KOPT-K1 (cell line): ENCODE results near the gene SLC30A7.
"Not testable (repeated sequence)": the region's sequence is repeated elsewhere in the genome, so short reads cannot be mapped to it uniquely, and the experiment has no call there.

Source experiments
- H3K27ac ChIP-seq: fragments of 200-600 bp; sonication (generic); 2 replicates; pipeline ENCODE4 v1.5.1; 2016; ENCODE audit warnings: antibody characterized with exemption, mild to moderate bottlenecking, low read depth, low read length; ENCODE audit not compliant: poor library complexity, severe bottlenecking
- H3K36me3 ChIP-seq: fragments of 200-600 bp; sonication (generic); 2 replicates; pipeline ENCODE4 v1.5.1; 2017; ENCODE audit warnings: antibody characterized with exemption, mild to moderate bottlenecking, low read length, moderate library complexity; ENCODE audit not compliant: insufficient read depth
- H3K9me3 ChIP-seq: fragments of 200-600 bp; sonication (generic); 2 replicates; pipeline ENCODE4 v1.5.1; 2017; ENCODE audit warnings: antibody characterized with exemption, low read length, mild to moderate bottlenecking; ENCODE audit not compliant: insufficient read depth, poor library complexity, severe bottlenecking

Gene SLC30A7

DNA sequence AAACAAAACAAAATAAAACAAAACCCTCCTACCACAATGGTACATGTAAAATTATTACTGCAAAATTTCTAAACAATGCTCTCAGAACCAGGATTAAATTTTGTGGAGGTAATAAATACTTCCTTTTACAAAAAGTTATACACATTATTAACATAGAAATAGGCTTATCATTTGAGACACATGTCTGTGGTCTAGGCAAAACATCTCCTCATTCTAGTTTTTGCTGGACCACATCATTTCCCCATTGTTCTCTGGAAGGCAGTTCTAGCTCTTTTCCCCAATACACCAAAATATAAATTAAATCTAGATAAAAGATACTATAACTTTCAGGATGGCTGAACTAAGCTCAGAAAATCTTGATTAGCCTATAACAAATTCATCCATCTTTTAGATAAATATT lies 19.6 kb upstream of the SLC30A7 start:
- no peak overlapping the region for H3K27ac ChIP-seq
- no peaks in the 10 kb centered on the region for H3K9me3 ChIP-seq
- H3K36me3 ChIP-seq: peaks cover 7% of the 10 kb centered on the region; the same call in 1 of the 2 replicates

- no peaks in the 10 kb centered on the region for H3K9me3 ChIP-seq
- no peak overlapping the region for H3K27ac ChIP-seq
- H3K36me3 ChIP-seq: peaks cover 7% of the 10 kb centered on the region; the same call in 1 of the 2 replicates
Measured at GRCh38 chr1:100879422-100879821, 16.5 kb upstream of the SLC30A7 start.

DNA sequence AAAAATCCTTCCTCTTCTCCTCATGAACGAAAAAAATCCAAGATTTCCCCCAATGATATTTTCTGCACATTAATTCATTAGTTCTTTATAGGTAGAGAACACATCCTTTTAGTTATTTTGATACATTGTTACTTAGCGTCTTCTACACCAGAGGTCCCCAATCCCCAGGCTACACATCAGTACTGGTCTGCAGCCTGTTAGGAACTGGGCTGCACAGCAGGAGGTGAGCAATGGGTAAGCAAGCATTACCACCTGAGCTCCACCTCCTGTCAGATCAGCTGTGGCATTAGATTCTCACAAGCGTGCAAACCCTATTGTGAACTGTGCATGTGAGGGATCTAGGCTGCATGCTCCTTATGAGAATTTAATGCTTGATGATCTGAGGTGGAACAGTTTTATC lies 14.2 kb upstream of the SLC30A7 start:
- no peaks in the 10 kb centered on the region for H3K9me3 ChIP-seq
- no peak overlapping the region for H3K27ac ChIP-seq
- H3K36me3 ChIP-seq: peaks cover 7% of the 10 kb centered on the region; the same call in 1 of the 2 replicates

- Histone ChIP-seq H3K27ac (no peak overlapping the region), H3K9me3 (peaks cover under 1% of the 10 kb centered on the region), H3K36me3 (0 out of 2 replicates have a peak, but pooled peaks cover 2% of the 10 kb centered on the region)
Measured at GRCh38 chr1:100882698-100883097, 13.2 kb upstream of the SLC30A7 start.

- no peak overlapping the region for H3K27ac ChIP-seq
- peaks cover 11% of the 10 kb centered on the region for H3K36me3 ChIP-seq
- peaks cover 13% of the 10 kb centered on the region for H3K9me3 ChIP-seq
Measured at GRCh38 chr1:100883963-100884362, 11.9 kb upstream of the SLC30A7 start.

GRCh38 chr1:100889007-100889406 lies 6.9 kb upstream of the SLC30A7 start:
- H3K27ac ChIP-seq: not testable (repeated sequence)
- H3K36me3 ChIP-seq: peaks cover 31% of the 10 kb centered on the region
- H3K9me3 ChIP-seq: peaks cover 39% of the 10 kb centered on the region

DNA sequence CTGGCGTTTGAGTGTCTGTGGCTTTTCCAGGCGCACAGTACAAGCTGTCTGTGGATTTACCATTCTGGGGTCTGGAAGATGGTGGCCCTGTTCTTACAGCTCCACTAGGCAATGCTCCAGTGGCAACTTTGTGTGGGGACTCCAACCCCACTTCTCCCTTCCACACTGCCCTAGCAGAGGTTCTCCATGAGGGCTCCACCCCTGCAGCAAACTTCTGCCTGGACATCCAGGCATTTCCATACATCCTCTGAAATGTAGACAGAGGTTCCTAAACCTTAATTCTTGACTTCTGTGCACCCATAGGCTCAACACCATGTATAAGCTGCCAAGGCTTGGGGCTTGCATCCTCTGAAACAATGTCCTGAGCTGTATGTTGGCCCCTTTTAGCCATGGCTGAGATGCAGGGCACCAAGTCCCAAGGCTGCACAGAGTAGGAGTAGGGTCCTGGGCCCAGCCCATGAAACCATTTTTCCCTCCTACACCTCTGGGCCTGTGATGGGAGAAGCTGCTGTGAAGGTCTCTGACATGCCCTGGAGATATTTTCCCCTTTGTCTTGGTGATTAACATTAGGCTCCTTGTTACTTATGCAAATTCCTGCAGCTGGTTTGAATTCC lies 5.9 kb upstream of the SLC30A7 start:
- peaks cover 31% of the 10 kb centered on the region for H3K36me3 ChIP-seq
- not testable (repeated sequence) for H3K27ac ChIP-seq

DNA sequence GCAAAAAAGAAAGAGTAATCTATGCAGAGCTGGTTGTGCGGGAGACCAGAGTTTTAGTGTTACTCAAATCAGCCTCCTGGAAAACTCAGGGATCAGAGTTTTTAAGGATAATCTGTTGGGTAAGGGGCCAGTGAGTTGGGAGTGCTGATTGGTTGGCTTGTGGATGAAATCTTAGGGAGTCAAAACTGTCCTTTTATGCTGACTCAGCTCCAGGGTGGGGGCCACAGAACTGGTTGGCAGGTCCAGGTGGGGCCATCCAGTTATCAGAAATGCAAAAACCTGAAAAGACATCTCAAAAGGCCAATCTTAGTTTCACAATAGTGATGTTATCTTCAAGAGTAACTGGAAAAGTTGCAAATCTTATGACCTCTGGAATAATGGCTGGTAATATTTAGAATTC lies 4.5 kb upstream of the SLC30A7 start:
- Histone ChIP-seq H3K36me3 (peaks cover 31% of the 10 kb centered on the region), H3K9me3 (peaks cover 39% of the 10 kb centered on the region), H3K27ac (no peak overlapping the region)

More for the DNA sequence above, 5.9 kb upstream of the SLC30A7 start:
- H3K9me3 ChIP-seq: peaks cover 39% of the 10 kb centered on the region

DNA sequence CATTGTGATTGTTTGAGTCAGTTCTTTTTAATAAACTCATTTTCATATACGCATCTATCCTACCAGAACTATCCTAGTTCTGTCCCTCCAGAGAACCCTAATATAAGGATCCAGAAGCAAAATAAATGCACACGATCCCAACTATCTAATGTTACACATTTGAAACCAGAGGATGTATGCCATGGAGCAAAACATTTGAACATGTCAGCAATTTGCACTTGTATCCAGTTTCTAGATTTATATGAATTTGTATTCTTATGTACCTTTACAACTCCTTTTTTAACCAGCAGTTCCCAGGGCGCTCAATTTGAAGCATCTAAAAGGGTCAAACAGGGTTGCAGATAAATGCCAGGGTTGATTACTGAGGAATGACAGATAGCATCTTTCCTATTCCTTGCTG lies 3.3 kb upstream of the SLC30A7 start:
- Histone ChIP-seq H3K36me3 (peaks cover 36% of the 10 kb centered on the region), H3K27ac (no peak overlapping the region), H3K9me3 (peaks cover 39% of the 10 kb centered on the region)

GRCh38 chr1:100893718-100894117 lies 2.2 kb upstream of the SLC30A7 start:
- peaks cover 28% of the 10 kb centered on the region for H3K9me3 ChIP-seq
- H3K36me3 ChIP-seq: peaks cover 34% of the 10 kb centered on the region
- H3K27ac ChIP-seq: peak overlapping the region; percentile 83

GRCh38 chr1:100894603-100895539 lies 1.0 kb upstream of the SLC30A7 start, which contains the start of gene EXTL2:
EXTL2 (minus strand) TSS chr1:100894842; CDS start chr1:100888757, 6,085 bp downstream.
- H3K9me3 ChIP-seq: peaks cover 17% of the 10 kb centered on the region
- H3K27ac ChIP-seq: peak within 1 kb of the TSS; percentile 83
- H3K36me3 ChIP-seq: peaks cover 37% of the 10 kb centered on the region

DNA sequence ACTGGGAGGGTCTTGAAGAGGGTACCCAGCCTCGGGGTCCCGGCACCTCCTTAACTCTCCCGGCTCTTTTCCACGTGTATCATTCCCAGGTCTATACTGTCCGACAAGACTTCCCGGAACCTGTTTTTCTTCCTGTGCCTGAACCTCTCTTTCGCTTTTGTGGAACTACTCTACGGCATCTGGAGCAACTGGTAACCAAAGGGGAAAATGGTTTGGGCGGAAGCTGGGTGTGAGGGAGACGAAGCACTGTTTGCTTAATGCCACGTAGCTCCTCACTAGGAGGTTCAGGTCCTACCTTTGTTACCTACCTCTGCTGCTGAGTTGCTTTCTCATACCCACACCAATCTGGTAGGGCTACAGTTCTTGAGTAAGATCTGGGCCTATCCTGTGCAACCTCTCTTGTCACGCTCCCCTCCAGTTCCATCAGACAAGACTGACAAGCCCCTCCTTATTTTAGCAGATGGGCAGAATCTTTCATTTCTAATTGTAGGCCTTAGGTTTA lies 642 bp downstream of the SLC30A7 start:
- Histone ChIP-seq H3K36me3 (peaks cover 47% of the 10 kb centered on the region), H3K27ac (peak overlapping the region; percentile 83), H3K9me3 (no peaks in the 10 kb centered on the region)

GRCh38 chr1:100902365-100902764 lies 6.5 kb downstream of the SLC30A7 start:
- Histone ChIP-seq H3K36me3 (peaks cover 86% of the 10 kb centered on the region), H3K9me3 (peaks cover 16% of the 10 kb centered on the region), H3K27ac (no peak overlapping the region)

- Histone ChIP-seq H3K36me3 (peaks cover 88% of the 10 kb centered on the region), H3K27ac (no peak overlapping the region), H3K9me3 (peaks cover 16% of the 10 kb centered on the region)
Measured at GRCh38 chr1:100903777-100904176, 7.9 kb downstream of the SLC30A7 start.

DNA sequence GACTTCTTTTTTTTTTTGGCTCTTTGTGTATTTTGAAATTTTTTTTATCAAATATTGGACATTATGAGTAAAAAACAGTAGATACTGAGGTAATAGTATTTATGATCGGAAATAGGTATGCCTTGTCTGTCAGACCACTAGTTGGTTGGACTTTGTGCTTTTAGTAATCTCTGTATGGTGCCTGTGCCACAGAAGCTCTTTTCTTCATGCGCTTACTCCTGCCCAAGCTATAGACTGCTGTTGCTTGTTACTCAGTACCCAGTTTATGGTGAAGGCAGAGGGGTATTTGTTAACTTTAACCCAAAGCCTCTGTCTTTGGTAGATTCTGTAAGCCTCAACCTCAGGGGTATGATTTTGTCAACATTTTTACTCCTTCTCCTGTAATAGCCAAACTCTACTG lies 8.6 kb downstream of the SLC30A7 start:
- Histone ChIP-seq H3K27ac (no peak overlapping the region), H3K36me3 (peaks cover 88% of the 10 kb centered on the region)

More for the DNA sequence above, 8.6 kb downstream of the SLC30A7 start:
- H3K9me3 ChIP-seq: peaks cover 16% of the 10 kb centered on the region
